GM18867 (cell line): Measurements from ENCODE around the gene SLC16A4.

Experiments
- ATAC-seq: cut with Tn5 transposase; IDR thresholded peaks from one replicate; pipeline ENCODE4 v1.9.1; 2021; ENCODE audit warnings: mild to moderate bottlenecking, moderate library complexity; ENCODE audit not compliant: unreplicated experiment

SLC16A4 gene

DNA sequence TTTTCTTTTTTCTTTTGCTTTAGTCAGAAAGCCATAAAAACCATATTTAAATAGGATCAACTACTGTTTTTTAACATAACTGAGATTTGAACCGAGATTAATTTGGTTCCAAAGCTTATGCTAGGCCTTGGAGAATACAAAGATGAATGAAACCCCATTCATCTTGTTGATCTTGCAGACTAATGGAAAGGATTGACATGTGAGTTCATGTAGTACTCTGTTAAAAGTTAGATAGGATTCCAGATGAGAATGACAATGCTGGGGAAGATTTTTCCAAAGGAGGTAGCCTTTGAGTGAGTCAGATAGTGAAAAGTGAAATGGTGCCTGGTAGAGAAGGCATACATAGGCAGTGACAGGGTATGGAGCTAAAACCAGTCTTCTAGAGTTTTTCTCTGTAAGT is 29.0 kb downstream of the SLC16A4 start:
- ATAC-seq: no peak

DNA sequence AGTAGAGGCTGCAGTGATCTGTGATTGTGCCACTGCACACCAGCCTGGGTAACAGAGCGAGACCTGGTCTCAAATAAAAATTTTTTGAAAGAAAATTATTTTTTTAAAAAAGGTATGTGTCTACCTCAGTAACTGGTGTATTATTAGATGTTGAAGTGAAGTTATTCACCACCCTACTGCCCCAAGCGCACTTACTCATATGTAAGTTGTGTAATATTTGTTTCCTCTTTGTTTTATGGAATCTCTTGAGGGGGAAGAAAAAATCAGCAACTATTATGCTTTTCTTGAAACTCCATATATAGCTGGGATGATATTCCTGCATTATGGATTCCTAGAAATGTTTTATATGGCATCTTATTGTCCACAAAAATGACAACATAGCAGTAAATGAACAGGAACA is 30.4 kb downstream of the SLC16A4 start:
- ATAC-seq: no peak

DNA sequence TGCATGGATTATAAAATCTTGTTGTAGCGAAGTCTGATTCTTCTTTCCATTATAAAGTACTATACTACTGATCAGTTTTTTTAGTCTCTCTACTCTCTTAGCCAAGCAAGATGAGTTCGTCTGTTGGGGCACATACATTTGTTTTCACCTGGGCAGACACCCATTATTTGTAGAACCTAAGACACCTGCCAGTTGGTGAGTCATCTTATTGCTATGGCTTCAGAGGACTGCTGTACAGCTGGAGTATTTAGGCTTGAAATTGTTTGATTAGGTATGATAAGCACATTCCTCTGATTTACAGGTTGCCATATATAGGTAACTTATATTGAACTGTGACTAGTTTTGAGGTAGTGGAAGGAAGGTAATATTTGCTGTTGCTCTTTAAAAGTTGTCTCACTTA is 34.4 kb downstream of the SLC16A4 start:
- ATAC-seq: no peak

DNA sequence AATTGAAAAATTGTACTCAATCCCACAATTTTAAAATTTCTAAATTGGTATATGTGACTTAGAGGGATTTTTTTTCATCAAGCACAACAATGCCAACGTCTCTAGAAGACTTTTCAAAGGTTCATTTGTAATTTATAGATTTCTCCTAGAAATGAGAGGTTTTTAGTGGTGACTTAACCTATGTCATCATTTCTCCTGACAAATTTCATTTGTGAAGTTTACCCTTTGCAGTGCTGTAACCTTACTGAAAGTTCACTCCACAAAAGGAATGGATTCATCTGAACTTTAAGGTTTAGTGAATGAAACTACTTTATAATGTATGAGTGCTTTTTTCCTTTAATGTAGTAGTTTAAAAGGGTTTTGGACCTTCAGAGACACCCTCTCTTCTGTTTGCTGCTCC is 35.5 kb downstream of the SLC16A4 start:
- no peak for ATAC-seq

DNA sequence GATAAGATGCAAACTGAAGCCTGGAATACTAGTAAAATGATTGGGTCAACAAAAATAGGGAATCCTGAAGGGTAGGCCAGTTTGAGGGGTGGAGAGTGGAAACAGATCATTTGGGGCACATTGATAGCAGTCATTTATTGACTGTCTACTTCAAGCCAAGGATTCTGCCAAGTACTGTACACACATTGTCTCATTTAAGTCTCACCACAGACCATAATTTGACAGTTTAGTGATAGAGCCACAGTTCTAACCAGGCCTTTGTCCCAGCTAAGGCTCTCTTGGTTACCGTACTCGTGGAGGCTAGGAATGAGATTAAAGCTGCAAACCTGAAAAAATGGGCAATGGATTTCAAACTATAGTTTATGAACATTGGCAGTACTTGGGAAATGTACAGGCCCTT is 40.5 kb downstream of the SLC16A4 start:
- ATAC-seq: no peak

DNA sequence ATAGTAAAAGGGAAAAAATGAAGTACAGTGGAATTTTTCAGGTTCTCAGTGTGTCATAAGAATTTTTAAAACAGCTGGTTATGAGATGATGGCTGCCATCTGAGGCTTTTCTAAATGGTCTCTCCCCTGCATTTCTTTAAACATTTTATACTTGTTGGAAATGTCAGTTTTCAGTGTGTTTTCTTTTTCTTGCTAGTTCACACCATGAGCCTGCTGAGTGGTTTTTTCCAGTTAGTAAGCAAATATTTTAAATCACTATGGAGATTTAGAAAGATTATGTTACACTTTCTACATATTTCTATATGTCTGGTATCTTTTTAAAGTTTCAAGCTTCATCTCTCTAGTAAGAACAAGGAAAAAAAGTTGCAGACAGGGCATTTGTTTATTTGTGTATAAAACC is 42.1 kb downstream of the SLC16A4 start:
- no peak for ATAC-seq

DNA sequence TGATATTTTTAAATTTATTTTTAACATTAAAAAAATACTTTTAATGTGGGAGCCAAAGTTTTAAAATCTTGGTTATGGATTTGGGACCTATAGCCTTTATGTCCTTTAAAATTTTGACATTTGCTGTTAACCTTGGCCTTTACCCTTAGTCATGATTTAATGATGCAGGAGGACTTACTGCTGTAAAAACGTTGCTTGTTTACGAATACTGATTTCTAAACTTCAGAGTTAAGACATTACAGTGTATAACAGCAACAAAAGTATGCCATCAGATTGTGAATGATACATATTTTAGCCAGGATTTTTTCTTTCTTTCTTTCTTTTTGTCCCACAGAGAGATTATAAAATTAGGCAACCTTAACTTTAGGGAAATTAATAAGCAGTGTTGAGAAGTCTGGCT is 42.8 kb downstream of the SLC16A4 start:
- no peak for ATAC-seq

DNA sequence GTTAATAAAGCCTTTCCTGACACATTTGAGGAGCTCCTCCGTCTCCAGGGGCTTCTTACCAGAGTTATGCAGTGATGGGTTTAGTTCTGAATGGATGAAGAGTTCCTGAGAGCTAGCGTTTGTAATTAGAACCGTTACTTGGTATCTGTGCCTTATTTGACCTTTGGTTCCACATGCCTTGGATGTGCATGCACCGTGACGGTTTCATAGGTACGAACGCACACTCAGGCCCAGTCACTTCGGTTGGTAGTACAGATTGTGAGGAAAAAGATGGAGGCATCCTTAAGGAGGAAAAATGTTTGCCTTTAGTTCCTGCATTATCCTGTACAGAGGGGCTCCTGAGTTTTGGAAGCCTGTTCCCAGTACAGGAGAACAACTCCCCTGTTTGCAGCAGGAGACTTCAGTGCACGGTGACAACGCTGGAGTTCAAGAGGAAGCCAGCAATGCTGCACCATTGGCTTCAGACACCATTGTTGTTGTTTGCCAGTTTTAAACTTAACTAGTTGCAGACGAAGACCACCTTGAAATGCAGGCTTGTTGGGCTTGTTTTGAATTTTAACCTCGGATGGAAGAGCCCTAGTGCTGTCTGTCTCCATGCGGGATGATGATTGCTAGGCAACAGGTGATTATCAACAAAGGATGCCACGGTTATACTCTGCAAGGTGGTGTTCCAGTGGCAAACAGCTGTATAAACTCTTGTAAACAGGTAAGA is 43.5 kb downstream of the SLC16A4 start:
- peak; percentile 66 for ATAC-seq

DNA sequence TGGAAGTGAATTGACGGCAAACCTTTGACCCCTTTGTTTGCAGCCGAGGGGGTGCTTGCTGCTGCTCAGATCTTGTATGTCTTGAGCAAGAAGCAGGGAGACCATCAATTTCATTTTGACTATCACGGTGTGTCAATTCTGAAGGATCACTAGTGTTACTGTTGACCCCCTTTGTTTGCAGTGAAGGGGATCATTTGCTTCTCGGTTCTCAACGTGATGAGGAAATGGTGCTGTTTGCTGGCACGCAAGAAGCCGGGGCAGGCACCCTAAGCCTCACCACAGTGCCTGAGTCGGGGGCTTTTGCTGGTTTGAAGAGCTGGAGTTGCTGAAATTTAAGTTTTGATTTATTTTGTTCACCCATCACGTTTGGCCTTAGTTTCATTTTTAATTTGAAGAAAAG is 44.1 kb downstream of the SLC16A4 start:
- ATAC-seq: no peak

DNA sequence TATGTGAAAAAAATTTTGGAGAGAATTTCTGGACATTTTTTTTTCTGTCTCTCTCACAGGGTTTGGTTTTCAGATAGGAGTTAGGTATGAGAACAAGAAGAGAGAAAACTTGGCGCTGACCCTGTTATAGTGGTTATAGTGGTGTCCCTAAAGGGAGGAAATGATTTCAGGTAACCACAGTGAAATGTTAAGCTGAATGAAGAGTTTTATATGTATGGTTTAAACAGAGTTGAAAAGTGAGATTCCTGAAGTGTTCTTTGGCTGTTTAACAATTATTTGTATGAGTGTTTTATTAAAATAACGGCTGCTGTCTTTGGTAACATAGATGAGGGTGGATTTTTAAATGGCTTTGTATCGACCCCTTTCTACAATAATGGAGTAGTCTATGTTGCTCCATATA is 45.3 kb downstream of the SLC16A4 start:
- ATAC-seq: no peak

DNA sequence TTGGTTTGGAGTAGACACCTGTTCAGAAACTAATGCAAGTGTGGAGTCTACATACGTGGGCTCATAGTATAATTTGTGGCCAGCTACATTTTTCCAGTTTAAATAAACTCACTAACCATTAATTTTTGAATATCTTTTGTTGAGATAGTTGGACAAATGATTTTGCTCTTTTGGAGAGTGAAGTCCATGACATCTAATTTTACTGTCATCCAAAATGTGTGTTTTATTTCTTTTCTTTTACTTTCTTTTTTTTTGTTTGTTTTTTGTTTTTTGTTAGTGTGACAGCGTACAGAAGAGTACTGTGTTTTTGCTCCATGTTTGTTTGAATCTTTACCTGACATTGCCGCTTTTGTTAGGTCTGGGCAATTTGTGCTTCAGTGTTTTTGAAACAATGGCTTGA is 46.7 kb downstream of the SLC16A4 start:
- no peak for ATAC-seq

DNA sequence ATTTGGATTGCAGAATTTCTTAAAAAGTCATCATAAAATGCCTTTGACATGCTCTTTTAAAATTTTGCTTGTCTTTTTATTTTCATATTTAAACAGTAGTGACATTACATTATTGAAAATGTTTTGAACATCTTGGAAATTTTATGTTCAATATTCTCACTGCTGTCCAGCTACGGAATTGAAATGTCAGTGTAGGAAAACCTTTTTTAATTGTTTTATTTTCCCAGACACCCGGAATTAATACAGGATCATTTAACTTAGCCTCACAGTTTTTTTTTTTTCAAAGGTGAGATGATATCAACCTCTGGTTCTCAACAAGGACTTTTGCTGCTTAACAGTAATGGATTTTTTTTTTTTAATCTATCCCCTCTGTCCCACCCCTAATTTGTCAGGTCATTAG is 47.6 kb downstream of the SLC16A4 start:
- ATAC-seq: no peak

DNA sequence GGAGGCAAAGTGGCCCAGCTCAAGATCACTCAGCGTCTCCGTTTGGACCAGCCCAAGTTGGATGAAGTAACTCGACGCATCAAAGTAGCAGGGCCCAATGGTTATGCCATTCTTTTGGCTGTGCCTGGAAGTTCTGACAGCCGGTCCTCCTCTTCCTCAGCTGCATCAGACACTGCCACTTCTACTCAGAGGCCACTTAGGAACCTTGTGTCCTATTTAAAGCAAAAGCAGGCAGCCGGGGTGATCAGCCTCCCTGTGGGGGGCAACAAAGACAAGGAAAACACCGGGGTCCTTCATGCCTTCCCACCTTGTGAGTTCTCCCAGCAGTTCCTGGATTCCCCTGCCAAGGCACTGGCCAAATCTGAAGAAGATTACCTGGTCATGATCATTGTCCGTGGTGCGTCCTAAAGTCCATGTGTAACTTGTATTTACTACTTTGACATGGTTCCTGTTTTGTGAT is 48.9 kb downstream of the SLC16A4 start:
- ATAC-seq: no peak

DNA sequence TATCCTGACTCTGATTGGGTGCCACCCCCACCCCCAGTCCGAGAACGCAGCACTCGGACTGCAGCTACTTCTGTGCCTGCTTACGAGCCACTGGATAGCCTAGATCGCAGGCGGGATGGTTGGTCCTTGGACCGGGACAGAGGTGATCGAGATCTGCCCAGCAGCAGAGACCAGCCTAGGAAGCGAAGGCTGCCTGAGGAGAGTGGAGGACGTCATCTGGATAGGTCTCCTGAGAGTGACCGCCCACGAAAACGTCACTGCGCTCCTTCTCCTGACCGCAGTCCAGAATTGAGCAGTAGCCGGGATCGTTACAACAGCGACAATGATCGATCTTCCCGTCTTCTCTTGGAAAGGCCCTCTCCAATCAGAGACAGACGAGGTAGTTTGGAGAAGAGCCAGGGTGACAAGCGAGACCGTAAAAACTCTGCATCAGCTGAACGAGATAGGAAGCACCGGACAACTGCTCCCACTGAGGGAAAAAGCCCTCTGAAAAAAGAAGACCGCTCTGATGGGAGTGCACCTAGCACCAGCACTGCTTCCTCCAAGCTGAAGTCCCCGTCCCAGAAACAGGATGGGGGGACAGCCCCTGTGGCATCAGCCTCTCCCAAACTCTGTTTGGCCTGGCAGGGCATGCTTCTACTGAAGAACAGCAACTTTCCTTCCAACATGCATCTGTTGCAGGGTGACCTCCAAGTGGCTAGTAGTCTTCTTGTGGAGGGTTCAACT is 49.5 kb downstream of the SLC16A4 start:
- ATAC-seq: no peak

DNA sequence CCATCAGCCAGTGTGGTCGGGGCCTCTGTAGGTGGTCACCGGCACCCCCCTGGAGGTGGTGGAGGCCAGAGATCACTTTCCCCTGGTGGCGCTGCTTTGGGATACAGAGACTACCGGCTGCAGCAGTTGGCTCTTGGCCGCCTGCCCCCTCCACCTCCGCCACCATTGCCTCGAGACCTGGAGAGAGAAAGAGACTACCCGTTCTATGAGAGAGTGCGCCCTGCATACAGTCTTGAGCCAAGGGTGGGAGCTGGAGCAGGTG is 50.7 kb downstream of the SLC16A4 start:
- no peak for ATAC-seq

DNA sequence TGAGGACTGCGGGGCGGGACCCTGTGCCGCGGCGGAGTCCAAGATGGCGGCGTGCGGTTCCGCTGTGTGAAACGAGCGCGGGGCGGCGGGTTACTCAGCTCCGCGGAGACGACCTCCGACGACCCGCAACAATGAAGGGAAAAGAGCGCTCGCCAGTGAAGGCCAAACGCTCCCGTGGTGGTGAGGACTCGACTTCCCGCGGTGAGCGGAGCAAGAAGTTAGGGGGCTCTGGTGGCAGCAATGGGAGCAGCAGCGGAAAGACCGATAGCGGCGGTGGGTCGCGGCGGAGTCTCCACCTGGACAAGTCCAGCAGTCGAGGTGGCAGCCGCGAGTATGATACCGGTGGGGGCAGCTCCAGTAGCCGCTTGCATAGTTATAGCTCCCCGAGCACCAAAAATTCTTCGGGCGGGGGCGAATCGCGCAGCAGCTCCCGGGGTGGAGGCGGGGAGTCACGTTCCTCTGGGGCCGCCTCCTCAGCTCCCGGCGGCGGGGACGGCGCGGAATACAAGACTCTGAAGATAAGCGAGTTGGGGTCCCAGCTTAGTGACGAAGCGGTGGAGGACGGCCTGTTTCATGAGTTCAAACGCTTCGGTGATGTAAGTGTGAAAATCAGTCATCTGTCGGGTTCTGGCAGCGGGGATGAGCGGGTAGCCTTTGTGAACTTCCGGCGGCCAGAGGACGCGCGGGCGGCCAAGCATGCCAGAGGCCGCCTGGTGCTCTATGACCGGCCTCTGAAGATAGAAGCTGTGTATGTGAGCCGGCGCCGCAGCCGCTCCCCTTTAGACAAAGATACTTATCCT is 51.2 kb downstream of the SLC16A4 start:
- ATAC-seq: no peak

DNA sequence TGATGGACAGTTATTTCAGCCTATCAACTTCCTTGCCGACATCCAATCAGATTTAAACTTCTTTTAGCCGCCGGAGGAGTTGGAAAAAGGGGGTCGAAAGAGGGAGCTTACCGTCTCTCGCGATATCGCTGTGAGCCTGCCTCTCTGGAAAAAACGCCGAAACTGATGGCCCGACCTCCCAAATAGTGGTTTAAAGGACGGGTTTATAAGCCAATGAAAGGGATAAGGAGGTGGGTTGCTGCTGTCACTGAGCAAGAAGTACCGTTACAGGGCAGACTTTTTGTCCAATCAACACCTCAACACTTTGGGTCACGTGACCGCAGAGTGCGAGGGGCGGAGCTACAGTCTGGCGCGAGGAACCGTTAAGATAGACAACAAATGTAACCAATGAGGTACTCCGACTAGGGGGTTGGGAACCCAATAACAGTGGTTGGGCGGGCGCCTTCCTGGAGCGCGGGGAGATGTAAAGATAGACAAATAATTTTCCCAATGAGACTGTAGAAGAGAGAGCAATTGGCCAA is 51.9 kb downstream of the SLC16A4 start, which contains the start of gene RBM15:
RBM15 (plus strand) TSS at position 492 of the 521 bp plus-strand sequence; CDS start at position 521, 29 bp downstream.
- peak; percentile 71 for ATAC-seq

DNA sequence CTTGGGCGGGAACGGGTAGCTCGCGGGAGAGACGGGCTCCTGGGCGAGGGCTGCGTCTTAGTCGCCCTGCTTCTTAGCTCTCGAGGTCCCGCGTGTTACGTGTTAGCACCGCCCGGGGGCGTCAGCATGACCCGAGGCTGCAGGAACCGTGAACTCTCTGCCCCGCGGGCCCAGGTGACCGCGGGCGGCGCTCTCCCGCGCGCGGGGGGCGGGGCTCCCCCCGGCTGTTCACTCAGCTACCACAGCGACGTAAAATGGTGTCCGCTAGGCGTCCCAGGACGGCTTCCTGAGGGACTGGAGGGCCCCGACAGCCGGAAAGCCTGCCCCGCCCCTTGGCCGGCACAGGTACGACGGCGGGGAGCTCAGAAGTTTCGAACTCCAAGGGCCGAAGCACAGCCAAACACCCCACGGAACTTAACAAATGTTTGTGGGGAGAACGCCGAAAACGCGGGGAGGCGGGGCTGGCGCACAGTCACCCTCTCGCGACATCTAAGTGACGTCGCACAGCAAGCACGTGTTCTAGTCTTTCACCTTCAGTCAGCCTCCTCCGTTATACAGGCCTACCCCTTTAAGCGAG is 52.4 kb downstream of the SLC16A4 start:
- peak; percentile 68 for ATAC-seq

DNA sequence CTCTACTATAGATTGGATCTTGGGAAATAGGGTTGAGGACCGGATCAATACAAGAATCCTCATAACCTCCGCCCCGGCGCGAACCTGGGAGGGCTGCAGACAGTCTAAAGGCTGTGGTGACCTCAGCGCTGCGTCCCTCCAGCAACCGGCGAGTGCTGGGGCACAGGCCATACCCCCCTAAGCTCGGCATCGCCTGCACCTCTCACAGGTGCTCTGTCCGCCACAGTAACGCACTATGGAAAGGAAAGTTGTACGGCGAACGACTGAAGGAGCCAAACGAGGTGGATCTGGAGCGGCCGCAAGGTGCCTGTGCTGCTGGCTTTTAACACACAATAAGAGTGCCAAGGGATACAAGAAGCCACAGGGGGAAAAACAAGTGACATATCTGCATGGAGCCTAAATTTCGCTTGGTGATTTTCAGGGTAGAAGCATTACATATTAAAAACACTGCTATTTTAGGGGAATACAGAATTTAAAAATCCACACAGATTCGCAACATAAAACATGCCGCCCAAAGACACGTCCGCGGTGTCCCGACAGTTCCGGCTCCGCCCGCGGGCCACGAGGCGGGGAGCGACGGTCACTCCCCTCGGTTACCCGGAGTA is 53.0 kb downstream of the SLC16A4 start:
- no peak for ATAC-seq

DNA sequence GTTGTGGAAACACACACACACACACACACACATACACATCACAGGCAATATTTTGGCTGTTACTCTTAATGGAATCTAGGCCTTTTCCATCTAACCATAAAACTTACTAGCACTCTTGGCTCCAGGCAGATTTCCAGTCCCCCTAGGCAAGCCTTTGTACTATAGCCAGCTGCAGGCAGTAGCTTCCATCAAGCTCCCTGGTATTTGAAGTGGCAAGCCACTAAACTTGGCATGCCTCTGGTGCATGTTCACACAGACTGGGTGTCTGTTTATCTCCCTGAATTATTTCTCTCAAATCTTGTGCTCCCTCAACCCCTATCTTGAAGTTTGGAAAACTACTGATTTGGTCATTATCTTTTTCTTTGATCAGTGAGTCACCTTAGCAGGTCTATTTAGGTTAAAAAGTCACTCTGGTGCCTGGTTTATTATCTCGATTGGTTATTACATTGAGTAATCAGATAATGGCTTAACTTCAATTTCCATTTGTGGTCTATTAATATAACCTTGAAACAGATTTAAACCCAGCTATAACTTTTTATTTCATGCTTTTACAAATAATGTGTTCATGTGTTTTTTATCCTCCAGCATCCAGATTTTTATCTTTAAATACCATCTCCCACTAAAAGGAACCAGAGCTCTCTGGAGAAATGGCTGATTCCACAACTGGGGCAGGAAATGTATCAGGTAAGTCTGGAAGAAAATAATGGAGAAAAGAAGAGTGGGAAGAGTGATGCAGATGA is 54.4 kb downstream of the SLC16A4 start:
- ATAC-seq: no peak
